K562 (cell line): ENCODE results near the gene BCO1. TPM values are rescaled to one million over a fixed set of nuclear protein-coding genes. Genes with fewer than 3 reads are reported as not detected.

Experiments
- CCAR2 ChIP-seq: fragments of 200-400 bp; formaldehyde crosslinking; IDR thresholded peaks from 2 replicates; pipeline ENCODE4 v1.6.1; 2017; ENCODE audit warnings: mild to moderate bottlenecking, low read depth, low read length
- DIDO1 ChIP-seq: fragments of 450-650 bp; IDR thresholded peaks from 2 replicates; pipeline ENCODE4 v1.6.1; 2016; ENCODE audit warnings: low read depth, missing biosample characterization, missing genetic modification characterization
- EGR1 ChIP-seq: fragments of 450-650 bp; conservative IDR thresholded peaks from 2 replicates; pipeline ENCODE4 v1.6.1; 2017; ENCODE audit warnings: mild to moderate bottlenecking
- FOXA3 ChIP-seq, 2 experiments: fragments of 450-650 bp in 1 of 2; sonication (generic) in 1 of 2; formaldehyde crosslinking; IDR thresholded peaks in 1 of 2; conservative IDR thresholded peaks in 1 of 2; 2 replicates each; pipeline versions ENCODE4 v1.4.0 to v1.8.0; 2020 to 2022; ENCODE audit warnings: mild to moderate bottlenecking in 2 of 2, missing genetic modification reagents in 1 of 2
- GATAD2A ChIP-seq: fragments of 450-650 bp; IDR thresholded peaks from 2 replicates; pipeline ENCODE4 v1.6.1; 2017
- MEF2A ChIP-seq: IDR thresholded peaks from 2 replicates; pipeline ENCODE4 v1.6.1; 2011; ENCODE audit warnings: low read depth, mild to moderate bottlenecking, low read length, moderate library complexity; ENCODE audit not compliant: control insufficient read depth
- NFE2 ChIP-seq: IDR thresholded peaks from 2 replicates; pipeline ENCODE4 v1.6.1; 2014; ENCODE audit warnings: antibody characterized with exemption, low read depth
- NFRKB ChIP-seq: fragments of 450-650 bp; IDR thresholded peaks from 2 replicates; pipeline ENCODE4 v1.6.1; 2016; ENCODE audit warnings: low read depth
- POLR2AphosphoS5 ChIP-seq: IDR thresholded peaks from 2 replicates; pipeline ENCODE4 v1.6.1; 2011; ENCODE audit warnings: mild to moderate bottlenecking, low read depth, low read length, moderate library complexity; ENCODE audit not compliant: control insufficient read depth, insufficient read depth
- SNRNP70 ChIP-seq: fragments of 200-400 bp; formaldehyde crosslinking; optimal IDR thresholded peaks from 2 replicates; pipeline ENCODE3; 2017; ENCODE audit warnings: low read depth, low read length
- SRSF9 ChIP-seq: fragments of 200-400 bp; formaldehyde crosslinking; IDR thresholded peaks from 2 replicates; pipeline ENCODE4 v1.6.1; 2017; ENCODE audit warnings: low read depth, low read length, borderline replicate concordance
- ZC3H4 ChIP-seq: sonication (generic); formaldehyde crosslinking; IDR thresholded peaks from 2 replicates; pipeline ENCODE4 v1.9.0; 2021; ENCODE audit warnings: missing genetic modification reagents, borderline replicate concordance
- ZNF253 ChIP-seq: fragments of 250-450 bp; sonication (Bioruptor Pico); conservative IDR thresholded peaks from 2 replicates; pipeline ENCODE4 v1.6.1; 2021; ENCODE audit warnings: mild to moderate bottlenecking
- ZNF274 ChIP-seq: IDR thresholded peaks from 2 replicates; pipeline ENCODE4 v1.6.1; 2011; ENCODE audit warnings: low read depth, mild to moderate bottlenecking, low read length, moderate library complexity, borderline replicate concordance
- ZNF75A ChIP-seq: fragments of 450-650 bp; formaldehyde crosslinking; IDR thresholded peaks from 2 replicates; pipeline ENCODE4 v1.4.0; 2020; ENCODE audit warnings: mild to moderate bottlenecking
- polyA plus RNA-seq, 8 experiments: library from polyadenylated mRNA; depleted of rRNA in 4 of 8; stranded (reverse) in 5 of 8; unstranded in 3 of 8; fragments of >200 nt; fragmentation: Nextera tagmentation in 2 of 8; fragmentation: Illumina TruSeq in 1 of 8; extraction: Ambion mirVana in 2 of 8; extraction: Trizol in 1 of 8; gene quantifications; 2 replicates each; pipeline versions ENCODE4 v1.2.1 to v1.2.3, GENCODE V29; 2011 to 2014; ENCODE audit warnings: inconsistent platforms in 1 of 8, missing spikeins in 1 of 8
- total RNA-seq, 7 experiments: library from RNA; depleted of rRNA in 6 of 7; stranded (reverse); fragments of >200 nt in 6 of 7; fragmentation: Illumina TruSeq in 2 of 7; extraction: Trizol in 2 of 7; gene quantifications; 2 replicates each; pipeline versions ENCODE4 v1.2.1 to v1.2.3, GENCODE V29; 2011 to 2021; ENCODE audit warnings: low replicate concordance in 1 of 7
- TF ChIP-seq, protein P1 (sequence below): fragments of 200-600 bp; sonication (generic); IDR thresholded peaks from one replicate; pipeline ENCODE4 v1.6.1; 2012; ENCODE audit warnings: mild to moderate bottlenecking, low read depth, low read length, inconsistent platforms
- TF ChIP-seq, protein P2 (sequence below): fragments of 250-450 bp; sonication (Bioruptor Pico); IDR thresholded peaks from 2 replicates; pipeline ENCODE4 v1.8.0; 2021; ENCODE audit warnings: borderline replicate concordance, mild to moderate bottlenecking, moderate library complexity; ENCODE audit not compliant: poor library complexity, severe bottlenecking

Gene BCO1
- total and polyA plus RNA-seq, 9 of the 15 experiments (the other 6 are each of a cell fraction or from before 2014, with no cell fraction given) = not detected

DNA sequence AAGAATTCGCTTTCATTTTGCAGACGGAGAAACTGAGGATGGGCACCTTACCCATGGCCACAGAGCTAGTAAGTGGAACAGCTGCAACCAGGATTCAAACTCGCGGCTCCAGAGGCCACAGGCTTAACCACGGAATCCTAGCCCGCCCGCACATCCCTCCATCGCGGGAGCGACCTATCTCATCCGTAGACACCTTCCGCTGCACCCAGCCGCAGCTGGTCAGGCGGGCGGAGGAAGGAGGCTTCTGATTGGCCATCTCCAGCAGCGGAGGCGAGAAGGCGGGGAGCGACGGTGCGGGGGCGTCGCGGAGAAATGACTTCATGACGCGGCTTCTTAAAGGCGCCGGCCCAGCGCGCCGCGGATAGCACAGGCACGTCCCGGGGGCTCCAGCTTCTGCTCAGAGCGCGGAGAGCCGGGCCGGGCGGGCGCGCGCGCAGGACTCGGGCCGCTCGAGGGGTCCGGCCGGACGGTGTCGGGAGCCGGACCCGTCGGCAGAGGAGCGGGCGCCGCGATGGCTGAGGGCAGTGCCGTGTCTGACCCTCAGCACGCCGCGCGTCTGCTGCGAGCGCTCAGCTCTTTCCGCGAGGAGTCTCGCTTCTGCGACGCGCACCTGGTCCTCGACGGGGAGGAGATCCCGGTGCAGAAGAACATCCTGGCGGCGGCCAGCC lies 76.2 kb downstream of the BCO1 start, which contains the start of gene GAN (continued):
- TF ChIP-seq, protein P1, sequence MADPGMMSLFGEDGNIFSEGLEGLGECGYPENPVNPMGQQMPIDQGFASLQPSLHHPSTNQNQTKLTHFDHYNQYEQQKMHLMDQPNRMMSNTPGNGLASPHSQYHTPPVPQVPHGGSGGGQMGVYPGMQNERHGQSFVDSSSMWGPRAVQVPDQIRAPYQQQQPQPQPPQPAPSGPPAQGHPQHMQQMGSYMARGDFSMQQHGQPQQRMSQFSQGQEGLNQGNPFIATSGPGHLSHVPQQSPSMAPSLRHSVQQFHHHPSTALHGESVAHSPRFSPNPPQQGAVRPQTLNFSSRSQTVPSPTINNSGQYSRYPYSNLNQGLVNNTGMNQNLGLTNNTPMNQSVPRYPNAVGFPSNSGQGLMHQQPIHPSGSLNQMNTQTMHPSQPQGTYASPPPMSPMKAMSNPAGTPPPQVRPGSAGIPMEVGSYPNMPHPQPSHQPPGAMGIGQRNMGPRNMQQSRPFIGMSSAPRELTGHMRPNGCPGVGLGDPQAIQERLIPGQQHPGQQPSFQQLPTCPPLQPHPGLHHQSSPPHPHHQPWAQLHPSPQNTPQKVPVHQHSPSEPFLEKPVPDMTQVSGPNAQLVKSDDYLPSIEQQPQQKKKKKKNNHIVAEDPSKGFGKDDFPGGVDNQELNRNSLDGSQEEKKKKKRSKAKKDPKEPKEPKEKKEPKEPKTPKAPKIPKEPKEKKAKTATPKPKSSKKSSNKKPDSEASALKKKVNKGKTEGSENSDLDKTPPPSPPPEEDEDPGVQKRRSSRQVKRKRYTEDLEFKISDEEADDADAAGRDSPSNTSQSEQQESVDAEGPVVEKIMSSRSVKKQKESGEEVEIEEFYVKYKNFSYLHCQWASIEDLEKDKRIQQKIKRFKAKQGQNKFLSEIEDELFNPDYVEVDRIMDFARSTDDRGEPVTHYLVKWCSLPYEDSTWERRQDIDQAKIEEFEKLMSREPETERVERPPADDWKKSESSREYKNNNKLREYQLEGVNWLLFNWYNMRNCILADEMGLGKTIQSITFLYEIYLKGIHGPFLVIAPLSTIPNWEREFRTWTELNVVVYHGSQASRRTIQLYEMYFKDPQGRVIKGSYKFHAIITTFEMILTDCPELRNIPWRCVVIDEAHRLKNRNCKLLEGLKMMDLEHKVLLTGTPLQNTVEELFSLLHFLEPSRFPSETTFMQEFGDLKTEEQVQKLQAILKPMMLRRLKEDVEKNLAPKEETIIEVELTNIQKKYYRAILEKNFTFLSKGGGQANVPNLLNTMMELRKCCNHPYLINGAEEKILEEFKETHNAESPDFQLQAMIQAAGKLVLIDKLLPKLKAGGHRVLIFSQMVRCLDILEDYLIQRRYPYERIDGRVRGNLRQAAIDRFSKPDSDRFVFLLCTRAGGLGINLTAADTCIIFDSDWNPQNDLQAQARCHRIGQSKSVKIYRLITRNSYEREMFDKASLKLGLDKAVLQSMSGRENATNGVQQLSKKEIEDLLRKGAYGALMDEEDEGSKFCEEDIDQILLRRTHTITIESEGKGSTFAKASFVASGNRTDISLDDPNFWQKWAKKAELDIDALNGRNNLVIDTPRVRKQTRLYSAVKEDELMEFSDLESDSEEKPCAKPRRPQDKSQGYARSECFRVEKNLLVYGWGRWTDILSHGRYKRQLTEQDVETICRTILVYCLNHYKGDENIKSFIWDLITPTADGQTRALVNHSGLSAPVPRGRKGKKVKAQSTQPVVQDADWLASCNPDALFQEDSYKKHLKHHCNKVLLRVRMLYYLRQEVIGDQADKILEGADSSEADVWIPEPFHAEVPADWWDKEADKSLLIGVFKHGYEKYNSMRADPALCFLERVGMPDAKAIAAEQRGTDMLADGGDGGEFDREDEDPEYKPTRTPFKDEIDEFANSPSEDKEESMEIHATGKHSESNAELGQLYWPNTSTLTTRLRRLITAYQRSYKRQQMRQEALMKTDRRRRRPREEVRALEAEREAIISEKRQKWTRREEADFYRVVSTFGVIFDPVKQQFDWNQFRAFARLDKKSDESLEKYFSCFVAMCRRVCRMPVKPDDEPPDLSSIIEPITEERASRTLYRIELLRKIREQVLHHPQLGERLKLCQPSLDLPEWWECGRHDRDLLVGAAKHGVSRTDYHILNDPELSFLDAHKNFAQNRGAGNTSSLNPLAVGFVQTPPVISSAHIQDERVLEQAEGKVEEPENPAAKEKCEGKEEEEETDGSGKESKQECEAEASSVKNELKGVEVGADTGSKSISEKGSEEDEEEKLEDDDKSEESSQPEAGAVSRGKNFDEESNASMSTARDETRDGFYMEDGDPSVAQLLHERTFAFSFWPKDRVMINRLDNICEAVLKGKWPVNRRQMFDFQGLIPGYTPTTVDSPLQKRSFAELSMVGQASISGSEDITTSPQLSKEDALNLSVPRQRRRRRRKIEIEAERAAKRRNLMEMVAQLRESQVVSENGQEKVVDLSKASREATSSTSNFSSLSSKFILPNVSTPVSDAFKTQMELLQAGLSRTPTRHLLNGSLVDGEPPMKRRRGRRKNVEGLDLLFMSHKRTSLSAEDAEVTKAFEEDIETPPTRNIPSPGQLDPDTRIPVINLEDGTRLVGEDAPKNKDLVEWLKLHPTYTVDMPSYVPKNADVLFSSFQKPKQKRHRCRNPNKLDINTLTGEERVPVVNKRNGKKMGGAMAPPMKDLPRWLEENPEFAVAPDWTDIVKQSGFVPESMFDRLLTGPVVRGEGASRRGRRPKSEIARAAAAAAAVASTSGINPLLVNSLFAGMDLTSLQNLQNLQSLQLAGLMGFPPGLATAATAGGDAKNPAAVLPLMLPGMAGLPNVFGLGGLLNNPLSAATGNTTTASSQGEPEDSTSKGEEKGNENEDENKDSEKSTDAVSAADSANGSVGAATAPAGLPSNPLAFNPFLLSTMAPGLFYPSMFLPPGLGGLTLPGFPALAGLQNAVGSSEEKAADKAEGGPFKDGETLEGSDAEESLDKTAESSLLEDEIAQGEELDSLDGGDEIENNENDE = no peak
- TF ChIP-seq ZNF253 (CRISPR knock-in tag) (no peak), MEF2A (no peak), ZC3H4 (CRISPR knock-in tag) (no peak), ZNF274 (no peak), DIDO1 (tag) (peak; percentile 85), SRSF9 (no peak), SNRNP70 (no peak), GATAD2A (0 out of 2 replicates have a peak, but pooled peaks have one; percentile 24), NFRKB (no peak), NFE2 (0 out of 2 replicates have a peak, but pooled peaks have one; percentile 10), EGR1 (peak; percentile 99), CCAR2 (no peak), POLR2AphosphoS5 (peak; percentile 84), FOXA3 (CRISPR knock-in tag; conservative IDR thresholded peaks at IDR 0.05 in 1 of 2, IDR thresholded peaks at IDR 0.05 in 1 of 2) (no peak), ZNF75A (CRISPR knock-in tag) (no peak)
- TF ChIP-seq, protein P2, sequence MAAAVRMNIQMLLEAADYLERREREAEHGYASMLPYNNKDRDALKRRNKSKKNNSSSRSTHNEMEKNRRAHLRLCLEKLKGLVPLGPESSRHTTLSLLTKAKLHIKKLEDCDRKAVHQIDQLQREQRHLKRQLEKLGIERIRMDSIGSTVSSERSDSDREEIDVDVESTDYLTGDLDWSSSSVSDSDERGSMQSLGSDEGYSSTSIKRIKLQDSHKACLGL (CRISPR knock-in tag) = no peak
